Mesenteric fat pad (tissue), 1 donor: ENCODE data around the gene SRP9. TPM values are rescaled to one million over a fixed set of nuclear protein-coding genes. Genes with fewer than 3 reads are reported as not detected.

Experiments used
- DNase-seq: peaks from one replicate; pipeline ENCODE4 v3.0.0-alpha.2; 2020; ENCODE audit warnings: low spot score
- total RNA-seq: library from RNA; stranded (reverse); fragmentation: NEBNext Ultra II Directional; extraction: Animal tissue kit (Norgen Biotek cat#: 25700); gene quantifications from one replicate; pipeline ENCODE4 v1.2.1, GENCODE V29; 2021
- donor health status: DM: yes; HTN: yes; CAD: no.

Gene SRP9
- total RNA-seq, 1 donor from 2014 or later, result 125 TPM

- DNase-seq, result peak; percentile 83
Observed at GRCh38 chr1:225813214-225813964, 35.8 kb downstream of the SRP9 start.

GRCh38 chr1:225814381-225814780 is 36.8 kb downstream of the SRP9 start:
- peak; percentile 88 for DNase-seq

- DNase-seq, result peak; percentile 53
Observed at GRCh38 chr1:225815090-225815489, 37.5 kb downstream of the SRP9 start.

- peak; percentile 78 for DNase-seq
Observed at GRCh38 chr1:225815526-225816178, 38.0 kb downstream of the SRP9 start.

- no peak for DNase-seq
Observed at GRCh38 chr1:225816643-225817538, 39.3 kb downstream of the SRP9 start.

GRCh38 chr1:225817611-225818061 is 40.0 kb downstream of the SRP9 start:
- DNase-seq, result peak; percentile 88

- peak; percentile 37 for DNase-seq
Observed at GRCh38 chr1:225818229-225818628, 40.6 kb downstream of the SRP9 start.

- peak; percentile 68 for DNase-seq
Observed at GRCh38 chr1:225819346-225820192, 41.9 kb downstream of the SRP9 start.

GRCh38 chr1:225820522-225821120 is 43.0 kb downstream of the SRP9 start:
- no peak for DNase-seq

GRCh38 chr1:225822655-225823403 is 45.2 kb downstream of the SRP9 start:
- DNase-seq, result no peak

GRCh38 chr1:225823811-225824261 is 46.2 kb downstream of the SRP9 start:
- no peak for DNase-seq

GRCh38 chr1:225824533-225824941 is 46.9 kb downstream of the SRP9 start:
- no peak for DNase-seq

- DNase-seq, result no peak
Observed at GRCh38 chr1:225825078-225825477, 47.5 kb downstream of the SRP9 start.

- DNase-seq, result no peak
Observed at GRCh38 chr1:225825607-225826007, 48.0 kb downstream of the SRP9 start.

GRCh38 chr1:225827076-225827475 is 49.5 kb downstream of the SRP9 start:
- DNase-seq, result no peak

- no peak for DNase-seq
Observed at GRCh38 chr1:225828706-225829345, 51.2 kb downstream of the SRP9 start.

- DNase-seq, result no peak
Observed at GRCh38 chr1:225830841-225831240, 53.2 kb downstream of the SRP9 start.

GRCh38 chr1:225834417-225835329 is 57.0 kb downstream of the SRP9 start:
- no peak for DNase-seq
